Activated naive CD4-positive, alpha-beta T cell treated with anti-CD3 and anti-CD28 coated beads, Interleukin-2, amount 50 U/mL, for 24 hours (primary cell): Measurements from ENCODE around the gene DDAH2.

ENCODE experiments used
- H3K27ac Mint-ChIP-seq: one replicate; pipeline ENCODE4 v1.8.0; 2021; ENCODE audit warnings: mild to moderate bottlenecking, mixed read lengths
- H3K27me3 Mint-ChIP-seq: one replicate; pipeline ENCODE4 v1.8.0; 2021; ENCODE audit warnings: mixed read lengths
- H3K36me3 Mint-ChIP-seq: one replicate; pipeline ENCODE4 v1.8.0; 2021; ENCODE audit warnings: mixed read lengths
- H3K4me1 Mint-ChIP-seq: one replicate; pipeline ENCODE4 v1.8.0; 2021; ENCODE audit warnings: mixed read lengths
- H3K4me3 Mint-ChIP-seq: one replicate; pipeline ENCODE4 v1.8.0; 2021; ENCODE audit warnings: mild to moderate bottlenecking, mixed read lengths
- H3K9me3 Mint-ChIP-seq: one replicate; pipeline ENCODE4 v1.8.0; 2021; ENCODE audit warnings: mixed read lengths

The DDAH2 gene

DNA sequence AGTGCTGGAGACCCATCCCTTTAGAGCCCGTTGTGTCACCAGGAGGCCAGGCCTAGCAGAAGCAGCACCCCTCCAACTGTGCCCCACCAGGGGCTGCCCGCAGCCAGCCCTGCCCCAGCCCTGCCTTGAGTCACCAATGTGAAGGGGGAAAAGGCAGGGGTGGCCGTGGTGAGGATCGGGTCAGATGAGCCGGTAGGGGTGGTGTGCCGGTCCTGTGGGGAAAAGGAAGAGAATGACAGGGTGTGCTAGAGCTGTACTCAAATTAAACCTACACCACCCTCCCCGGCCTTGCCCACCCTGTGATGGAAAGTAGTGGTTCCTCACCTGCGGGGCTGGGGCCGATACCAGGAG is 36.4 kb upstream of the DDAH2 start:
- Mint-ChIP-seq H3K27me3 (no peaks in the 10 kb centered on the region), H3K4me1 (peaks cover 10% of the 10 kb centered on the region), H3K9me3 (no peaks in the 10 kb centered on the region), H3K4me3 (no peak overlapping the region), H3K27ac (no peak overlapping the region), H3K36me3 (peaks cover 5% of the 10 kb centered on the region)

- no peak overlapping the region for H3K27ac Mint-ChIP-seq
- peaks cover 13% of the 10 kb centered on the region for H3K36me3 Mint-ChIP-seq
These were observed 35.1 kb upstream of the DDAH2 start for GRCh38 chr6:31764198-31764597.

DNA sequence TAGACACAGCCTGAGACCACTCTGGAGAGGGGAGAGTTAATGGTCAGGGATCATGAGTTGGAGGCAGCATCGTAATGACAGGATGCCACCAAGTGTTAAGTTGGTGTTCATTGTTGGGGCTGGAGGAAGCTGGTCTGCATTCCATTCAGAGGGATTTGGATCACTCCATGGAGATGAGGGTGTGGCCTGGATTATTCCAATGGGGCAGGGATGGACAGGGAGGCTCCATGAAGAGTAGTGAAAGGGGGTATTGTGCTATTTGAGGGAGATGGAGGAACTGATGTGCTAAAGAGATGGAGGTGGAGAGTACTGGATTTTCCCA is 34.5 kb upstream of the DDAH2 start:
- Mint-ChIP-seq H3K36me3 (peaks cover 15% of the 10 kb centered on the region), H3K27ac (no peak overlapping the region)

More at GRCh38 chr6:31764198-31764597, 35.1 kb upstream of the DDAH2 start:
- Mint-ChIP-seq H3K27me3 (no peaks in the 10 kb centered on the region), H3K9me3 (no peaks in the 10 kb centered on the region), H3K4me1 (peaks cover 3% of the 10 kb centered on the region), H3K4me3 (no peak overlapping the region)

GRCh38 chr6:31762878-31763618 is 33.9 kb upstream of the DDAH2 start:
- Mint-ChIP-seq H3K27me3 (no peaks in the 10 kb centered on the region), H3K4me1 (peaks cover 3% of the 10 kb centered on the region), H3K27ac (no peak overlapping the region), H3K9me3 (no peaks in the 10 kb centered on the region), H3K36me3 (peaks cover 15% of the 10 kb centered on the region), H3K4me3 (no peak overlapping the region)

More for the DNA sequence above, 34.5 kb upstream of the DDAH2 start:
- Mint-ChIP-seq H3K27me3 (no peaks in the 10 kb centered on the region), H3K9me3 (no peaks in the 10 kb centered on the region), H3K4me3 (no peak overlapping the region), H3K4me1 (peaks cover 3% of the 10 kb centered on the region)

GRCh38 chr6:31762356-31762755 is 33.3 kb upstream of the DDAH2 start, which contains the start of gene SAPCD1:
Gene SAPCD1 (plus strand): TSS chr6:31762656. CDS start chr6:31763055, 399 bp downstream.
- Mint-ChIP-seq H3K4me3 (no peak within 1 kb of the TSS), H3K36me3 (peaks cover 15% of the 10 kb centered on the region), H3K4me1 (peaks cover 3% of the 10 kb centered on the region), H3K9me3 (no peaks in the 10 kb centered on the region), H3K27me3 (no peaks in the 10 kb centered on the region), H3K27ac (no peak within 1 kb of the TSS)

DNA sequence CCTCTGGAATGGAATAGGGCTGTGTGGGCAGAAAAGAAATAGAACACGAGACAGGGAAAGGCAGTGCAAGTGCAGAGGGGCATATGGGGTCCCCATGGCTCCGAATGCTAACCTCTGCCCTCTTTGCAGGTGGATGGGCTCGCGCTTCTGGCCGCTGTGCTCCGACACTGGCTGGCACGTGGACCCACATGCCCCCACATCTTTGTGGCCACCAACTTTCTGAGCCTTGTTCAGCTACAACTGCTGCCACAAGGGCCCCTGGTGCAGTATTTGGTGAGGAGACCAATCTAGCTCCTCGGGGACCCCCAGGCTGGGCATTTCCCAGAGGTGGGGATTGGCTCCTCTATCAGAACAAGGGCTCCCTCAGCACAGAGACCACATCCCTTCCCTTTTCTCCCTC is 32.2 kb upstream of the DDAH2 start:
- Mint-ChIP-seq H3K27me3 (no peaks in the 10 kb centered on the region), H3K27ac (no peak overlapping the region), H3K9me3 (no peaks in the 10 kb centered on the region)

DNA sequence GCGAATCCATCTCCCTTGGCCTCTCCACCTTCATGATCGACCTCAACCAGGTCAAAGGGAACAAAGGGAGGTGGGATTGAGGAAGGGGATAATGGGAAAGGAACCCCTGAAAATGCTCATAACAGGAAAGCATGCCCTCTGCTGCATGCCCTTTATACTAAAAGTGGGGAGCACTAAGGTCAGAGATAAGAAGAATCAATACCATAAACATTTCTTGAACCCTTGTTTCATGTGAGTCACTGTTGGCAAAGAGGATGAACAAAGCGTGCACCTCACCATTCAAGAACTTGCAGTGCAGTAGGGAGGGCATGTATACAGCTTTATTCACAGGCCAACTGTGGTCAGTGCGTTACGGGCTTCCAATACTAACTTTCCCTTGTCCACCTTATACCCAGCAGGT is 31.7 kb upstream of the DDAH2 start:
- Mint-ChIP-seq H3K27ac (no peak overlapping the region), H3K27me3 (no peaks in the 10 kb centered on the region), H3K9me3 (no peaks in the 10 kb centered on the region), H3K4me3 (no peak overlapping the region), H3K4me1 (peaks cover 3% of the 10 kb centered on the region), H3K36me3 (peaks cover 15% of the 10 kb centered on the region)

More for the DNA sequence above, 32.2 kb upstream of the DDAH2 start:
- Mint-ChIP-seq H3K4me1 (peaks cover 3% of the 10 kb centered on the region), H3K4me3 (no peak overlapping the region), H3K36me3 (peaks cover 15% of the 10 kb centered on the region)

DNA sequence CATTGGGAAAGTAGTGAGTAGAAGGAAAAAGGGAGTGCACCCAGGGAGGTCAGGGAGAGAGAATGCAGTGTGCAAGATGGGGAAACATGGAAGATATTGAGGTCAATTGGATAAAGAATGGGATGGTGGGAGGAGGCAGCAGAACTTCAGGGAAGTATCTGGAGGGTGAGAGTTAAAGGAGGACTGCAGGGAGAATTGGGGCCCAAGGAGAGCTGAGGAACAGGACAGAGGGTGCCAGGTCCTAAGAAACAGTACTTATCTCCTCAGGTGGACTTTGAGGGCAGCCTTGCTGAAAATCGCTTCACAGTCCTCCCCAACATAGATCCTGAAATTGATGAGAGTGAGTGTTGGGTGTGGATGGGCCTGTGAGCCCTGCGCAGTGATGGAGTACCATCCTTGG is 29.2 kb upstream of the DDAH2 start:
- H3K4me3 Mint-ChIP-seq, result no peak overlapping the region
- no peak overlapping the region for H3K27ac Mint-ChIP-seq

GRCh38 chr6:31752739-31753319 is 23.7 kb upstream of the DDAH2 start:
- H3K4me3 Mint-ChIP-seq, result no peak overlapping the region
- no peaks in the 10 kb centered on the region for H3K27me3 Mint-ChIP-seq
- H3K36me3 Mint-ChIP-seq, result no peaks in the 10 kb centered on the region
- H3K4me1 Mint-ChIP-seq, result no peaks in the 10 kb centered on the region
- H3K9me3 Mint-ChIP-seq, result no peaks in the 10 kb centered on the region
- H3K27ac Mint-ChIP-seq, result peak overlapping the region; percentile 43

More for the DNA sequence above, 29.2 kb upstream of the DDAH2 start:
- H3K36me3 Mint-ChIP-seq, result peaks cover 15% of the 10 kb centered on the region
- H3K27me3 Mint-ChIP-seq, result no peaks in the 10 kb centered on the region
- no peaks in the 10 kb centered on the region for H3K4me1 Mint-ChIP-seq
- no peaks in the 10 kb centered on the region for H3K9me3 Mint-ChIP-seq

- H3K4me1 Mint-ChIP-seq, result no peaks in the 10 kb centered on the region
- H3K9me3 Mint-ChIP-seq, result no peaks in the 10 kb centered on the region
- H3K4me3 Mint-ChIP-seq, result no peak overlapping the region
- H3K36me3 Mint-ChIP-seq, result no peaks in the 10 kb centered on the region
- H3K27ac Mint-ChIP-seq, result no peak overlapping the region
- H3K27me3 Mint-ChIP-seq, result no peaks in the 10 kb centered on the region
These were observed 21.4 kb upstream of the DDAH2 start for GRCh38 chr6:31750411-31751022.

DNA sequence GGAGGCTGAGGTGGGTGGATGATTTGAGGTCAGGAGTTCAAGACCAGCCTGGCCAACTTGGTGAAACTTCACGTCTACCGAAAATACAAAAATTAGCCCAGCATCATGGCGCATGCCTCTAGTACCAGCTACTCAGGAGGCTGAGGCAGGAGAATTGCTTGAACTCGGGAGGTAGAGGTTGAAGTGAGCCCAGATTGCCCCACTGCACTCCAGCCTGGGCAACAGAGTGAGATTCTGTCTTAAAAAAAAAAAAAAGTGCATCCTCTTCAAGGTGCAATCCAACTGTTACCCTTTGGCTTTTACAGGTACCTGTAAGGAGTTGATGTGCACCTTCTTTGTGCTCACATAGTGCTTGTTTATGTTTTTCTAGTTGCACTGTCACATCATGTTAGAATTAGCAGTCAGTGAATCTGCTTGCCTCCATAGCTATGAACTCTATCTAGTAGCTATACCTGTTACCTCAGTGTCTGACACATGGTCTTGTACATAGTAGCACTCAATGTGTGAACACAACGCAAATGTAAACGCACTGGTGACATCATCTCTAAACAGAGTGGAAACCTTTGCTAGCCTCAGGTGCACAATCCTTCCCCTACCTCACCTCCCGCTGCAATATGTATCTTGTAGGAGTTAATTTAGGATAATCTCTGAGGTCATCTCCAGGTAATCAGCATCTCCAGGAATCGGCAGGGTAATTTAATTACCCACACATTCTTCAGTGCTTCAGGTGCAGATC is 20.4 kb upstream of the DDAH2 start:
- no peaks in the 10 kb centered on the region for H3K9me3 Mint-ChIP-seq
- no peak overlapping the region for H3K27ac Mint-ChIP-seq
- H3K4me3 Mint-ChIP-seq, result no peak overlapping the region
- no peaks in the 10 kb centered on the region for H3K4me1 Mint-ChIP-seq
- no peaks in the 10 kb centered on the region for H3K27me3 Mint-ChIP-seq
- no peaks in the 10 kb centered on the region for H3K36me3 Mint-ChIP-seq

- Mint-ChIP-seq H3K9me3 (no peaks in the 10 kb centered on the region), H3K4me1 (peaks cover 13% of the 10 kb centered on the region), H3K27me3 (no peaks in the 10 kb centered on the region), H3K27ac (no peak overlapping the region), H3K4me3 (no peak overlapping the region), H3K36me3 (peaks cover 10% of the 10 kb centered on the region)
These were observed 15.3 kb upstream of the DDAH2 start for GRCh38 chr6:31744422-31744821.

DNA sequence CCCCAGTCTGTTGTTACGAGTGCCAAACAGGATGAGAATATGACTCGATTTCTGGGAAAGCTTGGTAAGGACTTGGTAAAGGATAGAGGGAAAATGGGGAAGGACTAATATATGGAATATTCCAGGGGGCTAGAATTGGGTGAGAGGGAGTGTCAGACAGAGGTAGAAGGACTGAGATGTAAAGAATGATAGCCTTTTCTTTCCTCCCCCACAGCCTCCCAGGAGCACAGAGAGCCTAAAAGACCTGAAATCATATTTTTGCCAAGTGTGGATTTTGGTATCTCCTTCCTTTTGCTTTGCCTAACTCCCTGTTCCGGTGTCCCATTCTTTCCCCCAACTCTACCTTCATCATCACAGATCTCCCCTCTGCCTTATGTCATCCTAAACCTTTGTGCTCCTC is 13.8 kb upstream of the DDAH2 start:
- H3K4me1 Mint-ChIP-seq, result peaks cover 28% of the 10 kb centered on the region
- H3K9me3 Mint-ChIP-seq, result no peaks in the 10 kb centered on the region
- H3K36me3 Mint-ChIP-seq, result peaks cover 10% of the 10 kb centered on the region
- H3K27ac Mint-ChIP-seq, result no peak overlapping the region
- H3K27me3 Mint-ChIP-seq, result no peaks in the 10 kb centered on the region
- H3K4me3 Mint-ChIP-seq, result no peak overlapping the region

GRCh38 chr6:31741815-31742214 is 12.7 kb upstream of the DDAH2 start:
- peaks cover 10% of the 10 kb centered on the region for H3K36me3 Mint-ChIP-seq
- H3K27me3 Mint-ChIP-seq, result no peaks in the 10 kb centered on the region
- no peaks in the 10 kb centered on the region for H3K9me3 Mint-ChIP-seq
- H3K4me1 Mint-ChIP-seq, result peaks cover 39% of the 10 kb centered on the region
- peak overlapping the region; percentile 65 for H3K4me3 Mint-ChIP-seq
- no peak overlapping the region for H3K27ac Mint-ChIP-seq

DNA sequence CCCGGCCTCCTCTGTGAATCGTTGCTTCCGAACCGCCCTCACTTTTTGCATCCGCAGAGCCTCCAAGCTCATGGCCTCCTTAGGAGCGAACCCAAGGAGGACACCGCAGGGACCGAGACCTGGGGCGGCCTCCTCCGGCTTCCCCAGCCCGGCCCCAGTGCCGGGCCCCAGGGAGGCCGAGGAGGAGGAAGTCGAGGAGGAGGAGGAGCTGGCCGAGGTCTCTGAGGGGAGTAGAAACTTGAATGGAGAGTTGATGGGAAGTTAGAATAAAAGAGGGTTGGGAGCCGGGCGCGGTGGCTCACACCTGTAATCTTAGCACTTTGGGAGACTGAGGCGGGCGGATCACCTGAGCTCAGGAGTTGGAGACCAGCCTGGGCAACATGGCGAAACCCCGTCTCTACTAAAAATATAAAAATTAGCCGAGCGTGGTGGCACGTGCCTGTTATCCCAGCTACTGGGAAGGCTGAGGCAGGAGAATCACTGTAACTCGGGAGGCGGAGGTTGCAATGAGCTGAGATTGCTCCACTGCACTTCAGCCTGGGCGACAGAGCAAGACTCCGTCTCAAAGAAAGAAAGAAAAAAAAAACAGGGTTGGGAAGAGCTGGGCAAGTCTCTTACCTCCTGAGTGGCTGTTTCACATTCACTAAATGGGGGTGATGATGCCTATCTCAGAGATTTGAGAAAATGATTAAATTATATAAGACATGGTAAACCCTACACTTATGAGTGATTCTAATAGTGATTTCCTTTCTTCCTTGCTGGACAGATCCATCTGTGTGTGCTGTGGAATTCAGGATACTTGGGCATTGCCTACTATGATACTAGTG is 11.5 kb upstream of the DDAH2 start:
- Mint-ChIP-seq H3K4me3 (peak overlapping the region; percentile 98), H3K36me3 (peaks cover 10% of the 10 kb centered on the region), H3K27ac (peak overlapping the region; percentile 94), H3K9me3 (no peaks in the 10 kb centered on the region), H3K4me1 (peaks cover 43% of the 10 kb centered on the region), H3K27me3 (no peaks in the 10 kb centered on the region)
